ENCODE measurements around the gene SFT2D3.

SFT2D3 gene

DNA sequence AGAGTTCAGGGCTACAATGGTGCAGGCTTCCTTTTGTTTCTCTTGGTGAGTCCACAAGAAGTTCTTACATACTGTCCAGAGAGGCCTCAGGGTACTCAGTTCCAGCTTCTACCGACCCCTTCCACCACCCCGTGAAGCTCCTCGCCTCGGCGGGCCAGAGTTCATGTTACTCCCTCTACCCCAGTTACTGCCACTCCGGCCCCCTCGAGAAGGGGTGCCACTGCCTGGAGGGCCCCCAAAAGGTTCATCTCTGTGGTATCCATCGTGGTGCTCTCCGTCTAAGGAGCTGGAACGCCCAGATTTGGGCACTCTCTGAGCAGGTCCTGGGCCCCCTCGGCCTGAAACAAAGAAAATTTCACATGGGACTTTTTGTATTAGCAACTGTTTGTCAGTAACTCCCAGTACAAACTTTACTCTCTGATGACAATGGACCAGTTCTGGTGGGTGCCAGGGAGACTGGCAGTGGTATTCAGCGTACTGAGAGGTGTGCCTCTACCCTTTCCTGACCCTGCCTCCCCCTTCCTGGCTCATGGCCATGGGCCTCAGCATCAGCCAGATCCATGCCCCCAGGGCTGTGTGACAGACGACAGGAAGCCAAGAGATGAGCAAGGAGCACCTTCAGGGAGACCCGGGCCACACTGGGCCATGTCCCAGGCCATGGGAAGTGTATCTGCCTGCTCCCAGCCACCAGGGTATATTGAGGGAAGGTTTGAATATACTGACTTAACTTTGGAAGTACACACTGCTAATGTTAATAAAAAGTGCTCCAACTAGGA is 5.1 kb downstream of the SFT2D3 start:
- DNase-seq (ENCODE audit: low read depth in 1 of 2, low spot score in 1 of 2) = no peak

DNA sequence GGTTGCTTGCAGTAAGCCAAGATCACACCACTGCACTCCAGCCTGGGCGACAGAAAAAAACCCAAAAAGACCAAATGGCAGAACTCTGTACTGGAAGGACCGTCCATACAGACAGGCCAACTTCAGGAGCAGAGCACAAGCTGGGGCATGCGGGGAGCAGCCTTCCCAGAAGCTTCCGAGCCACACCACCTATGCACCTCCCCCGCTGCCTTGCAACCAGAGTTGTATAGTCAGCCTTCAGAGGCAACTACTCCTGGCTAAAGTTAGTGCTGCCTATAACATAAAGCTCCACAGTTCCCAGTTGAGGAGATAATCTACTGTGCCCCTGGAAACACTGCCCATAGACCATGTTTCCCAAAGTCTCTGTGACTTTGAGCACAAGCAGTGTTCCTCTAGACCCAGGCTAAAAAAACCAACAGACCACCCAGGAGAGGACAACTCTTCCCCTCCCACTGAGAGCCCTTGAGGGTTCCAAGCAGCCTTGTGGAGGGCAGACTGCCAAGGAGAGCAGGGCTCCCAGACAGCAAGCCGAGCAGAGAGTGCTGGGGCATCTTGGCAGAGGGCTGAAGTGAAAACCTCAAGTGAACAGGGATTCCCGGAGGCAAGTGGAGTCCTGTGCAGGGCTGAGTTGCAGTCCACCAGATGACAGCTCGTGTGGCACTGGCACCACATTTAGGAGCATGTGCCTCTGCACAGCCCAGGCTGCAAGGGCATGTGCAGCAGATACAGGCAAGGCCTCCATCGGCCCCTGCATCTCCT is 6.8 kb downstream of the SFT2D3 start:
- no peak for DNase-seq (ENCODE audit: low read depth in 1 of 2, low spot score in 1 of 2)

DNA sequence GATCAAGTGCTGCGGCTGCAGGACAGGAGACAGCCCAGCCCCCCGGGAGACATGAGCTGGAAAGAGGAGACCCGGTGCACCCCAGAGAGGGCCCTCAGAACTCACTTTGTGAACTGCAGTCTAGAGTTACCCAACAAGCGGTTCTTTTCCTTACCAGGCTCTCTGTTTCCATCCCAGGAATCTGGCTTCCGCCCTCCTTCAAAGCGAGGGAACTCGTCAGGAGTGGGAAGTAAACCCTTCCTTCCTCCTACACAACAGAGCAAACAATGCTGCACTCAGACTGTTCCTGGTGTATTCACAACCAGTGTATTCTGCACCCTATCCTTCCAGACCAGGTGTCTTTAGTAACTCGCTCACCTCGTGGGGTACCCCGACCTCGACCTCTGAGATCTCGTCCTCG is 8.0 kb downstream of the SFT2D3 start:
- DNase-seq (ENCODE audit: low read depth in 1 of 2, low spot score in 1 of 2) = no peak

DNA sequence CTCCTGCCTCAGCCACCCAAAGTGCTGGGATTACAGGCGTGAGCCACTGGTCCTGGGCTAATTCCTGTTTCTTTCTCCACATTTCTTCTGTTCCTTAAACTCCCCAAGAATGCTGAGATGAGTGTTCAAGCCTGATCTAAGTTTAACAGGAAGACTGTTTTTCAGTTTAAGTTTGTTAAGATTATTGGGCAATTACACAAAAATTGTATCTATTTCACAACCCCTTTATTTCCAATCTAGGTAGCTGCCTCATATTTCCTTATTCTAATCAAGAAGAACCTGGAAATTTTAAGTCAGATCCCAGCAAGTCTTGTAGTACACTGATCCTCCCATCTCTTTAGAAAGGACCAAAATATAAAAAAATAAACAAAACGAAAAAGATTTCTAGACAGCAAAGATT is 11.7 kb downstream of the SFT2D3 start:
- DNase-seq (ENCODE audit: low read depth in 1 of 2, low spot score in 1 of 2) = no peak

DNA sequence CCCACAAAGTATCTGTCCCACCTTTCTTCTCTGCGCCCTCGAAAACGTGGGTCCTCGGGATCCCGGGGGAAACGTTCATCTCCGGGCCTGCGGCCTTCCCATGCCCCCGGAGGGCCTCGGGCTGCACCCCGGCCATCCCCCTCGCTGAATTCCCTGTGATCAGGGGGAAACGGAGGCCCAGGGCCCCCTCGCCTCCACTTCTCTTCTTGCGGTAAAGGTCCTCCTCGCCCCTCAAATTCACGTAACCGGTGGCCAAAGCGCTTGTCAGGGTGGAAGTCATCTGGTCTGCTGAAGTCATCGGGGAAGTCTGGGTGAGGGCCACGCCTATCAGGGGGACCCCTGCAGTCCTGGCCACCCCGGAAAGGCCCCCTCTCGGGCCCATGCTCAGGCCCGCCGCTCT is 12.3 kb downstream of the SFT2D3 start:
- DNase-seq (ENCODE audit: low read depth in 1 of 2, low spot score in 1 of 2) = no peak

DNA sequence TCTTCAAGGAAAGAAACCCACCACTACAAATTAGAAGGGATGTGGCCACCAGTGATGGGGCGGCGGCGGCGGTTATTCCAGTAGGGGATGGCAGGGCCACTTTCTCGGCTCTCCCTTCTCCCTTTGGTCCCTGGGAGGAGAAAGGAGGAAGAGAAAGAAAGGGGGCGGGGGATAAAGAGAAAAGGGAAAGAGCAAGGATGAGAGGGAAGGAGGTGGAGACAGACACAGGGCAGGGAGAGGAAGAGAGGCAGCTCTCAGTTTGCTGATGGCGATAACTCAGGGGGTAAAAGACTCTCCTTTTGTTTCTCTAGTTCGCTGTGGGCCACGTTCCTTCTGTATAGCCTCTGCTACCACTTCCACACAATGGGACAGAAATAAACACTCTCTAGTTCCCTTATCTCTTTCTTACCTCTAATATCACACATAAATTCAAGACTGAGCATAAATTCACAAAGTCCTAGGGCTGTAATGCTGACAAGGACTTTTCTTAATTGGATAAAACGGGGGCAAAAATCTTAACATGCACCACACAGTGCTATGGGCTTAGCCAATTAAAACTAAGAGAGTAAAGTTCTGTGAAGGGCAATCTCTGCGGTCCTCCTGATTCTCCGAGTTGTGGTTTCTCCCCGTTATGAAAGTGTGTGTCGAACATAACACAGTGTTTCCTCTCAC is 14.6 kb downstream of the SFT2D3 start:
- no peak for DNase-seq (ENCODE audit: low read depth in 1 of 2, low spot score in 1 of 2)

DNA sequence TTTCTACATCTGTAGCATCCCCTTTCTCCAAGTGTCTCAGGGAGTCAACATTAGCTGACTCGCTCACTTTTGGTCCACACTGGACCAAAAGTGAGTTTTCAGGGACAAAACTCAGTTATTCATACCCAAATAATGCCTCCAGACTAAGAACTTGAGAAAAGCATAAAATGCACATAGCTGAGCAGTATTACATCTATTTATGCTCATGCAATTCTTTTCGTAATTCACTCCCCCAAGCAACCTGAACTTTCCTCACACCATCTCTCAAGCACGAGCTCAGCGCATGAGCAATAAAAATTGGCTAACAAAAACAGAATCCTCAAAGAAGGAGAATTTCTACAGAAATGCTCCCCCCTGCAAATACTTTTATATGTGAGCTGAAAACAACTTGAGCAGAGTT is 17.0 kb downstream of the SFT2D3 start:
- DNase-seq (ENCODE audit: low read depth in 1 of 2, low spot score in 1 of 2) = no peak

DNA sequence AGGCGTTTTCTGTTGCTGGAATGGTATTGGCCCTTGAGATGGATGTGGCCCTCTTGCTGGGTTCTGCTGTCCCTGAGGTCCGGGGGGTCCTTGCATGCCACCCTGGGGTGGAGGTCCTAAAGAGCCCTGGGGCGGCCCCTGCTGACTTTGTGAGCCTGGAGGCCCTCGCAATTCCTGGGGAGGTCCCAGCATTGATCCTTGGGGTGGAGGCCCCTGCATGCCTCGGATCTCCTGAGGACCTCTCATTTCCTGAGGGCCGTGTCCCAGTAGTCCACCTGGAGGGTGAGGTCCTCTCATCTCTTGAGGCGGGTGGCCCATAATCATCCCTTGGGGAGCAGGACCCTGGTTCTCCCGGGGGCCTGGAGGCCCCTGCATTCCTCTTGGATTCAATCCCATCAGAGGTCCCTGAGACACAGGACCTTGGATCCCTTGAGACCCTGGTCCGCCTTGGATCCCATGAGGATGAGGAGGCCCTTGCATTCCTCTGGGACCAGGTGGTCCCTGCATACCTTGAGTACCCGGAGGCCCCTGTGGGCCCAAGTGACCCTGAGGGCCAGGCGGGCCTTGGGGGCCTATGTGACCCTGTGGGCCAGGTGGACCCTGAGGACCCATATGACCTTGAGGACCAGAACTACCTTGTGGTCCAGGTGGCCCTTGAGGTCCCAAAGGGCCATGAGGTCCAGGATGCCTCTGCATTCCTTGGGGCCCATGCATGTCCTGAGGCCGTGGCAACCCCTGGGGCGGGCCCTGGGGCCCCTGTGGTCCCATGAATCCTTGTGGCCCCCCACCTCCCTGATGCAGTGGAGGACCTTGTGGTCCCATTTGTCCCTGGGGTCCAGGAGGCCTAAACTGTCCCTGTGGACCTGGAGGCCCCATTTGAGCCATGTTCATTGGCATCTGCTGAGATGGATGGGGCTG is 18.3 kb downstream of the SFT2D3 start:
- no peak for DNase-seq (ENCODE audit: low read depth in 1 of 2, low spot score in 1 of 2)

DNA sequence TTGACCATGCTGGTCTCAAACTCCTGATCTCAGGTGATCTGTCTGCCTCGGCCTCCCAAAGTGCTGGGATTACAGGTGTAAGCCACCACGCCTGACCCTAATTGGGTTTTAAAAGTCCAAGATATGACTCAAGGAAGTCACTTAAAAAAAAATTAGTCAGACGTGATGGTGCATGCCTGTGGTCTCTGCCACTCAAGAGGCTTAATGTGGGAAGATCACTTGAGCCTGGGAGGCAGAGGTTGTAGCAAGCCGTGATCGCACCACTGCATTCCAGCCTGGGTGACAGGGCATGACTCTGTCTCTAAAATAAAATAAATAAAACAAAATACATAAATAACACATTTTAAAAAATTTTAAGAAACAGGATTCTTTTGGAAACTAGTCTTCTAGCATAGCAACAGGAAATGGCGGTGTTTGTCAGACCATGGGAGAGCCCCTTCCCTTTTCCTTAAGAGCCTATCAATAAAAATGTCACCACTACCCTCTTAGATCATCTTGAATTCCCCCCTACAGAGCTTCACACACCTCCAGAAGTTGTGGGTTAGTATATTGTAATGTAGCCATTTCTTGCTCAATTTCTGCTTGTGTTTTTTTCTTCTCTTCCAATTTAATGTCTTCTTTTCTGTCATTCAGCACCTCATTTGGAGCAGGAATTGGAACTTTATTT is 20.1 kb downstream of the SFT2D3 start:
- no peak for DNase-seq (ENCODE audit: low read depth in 1 of 2, low spot score in 1 of 2)

DNA sequence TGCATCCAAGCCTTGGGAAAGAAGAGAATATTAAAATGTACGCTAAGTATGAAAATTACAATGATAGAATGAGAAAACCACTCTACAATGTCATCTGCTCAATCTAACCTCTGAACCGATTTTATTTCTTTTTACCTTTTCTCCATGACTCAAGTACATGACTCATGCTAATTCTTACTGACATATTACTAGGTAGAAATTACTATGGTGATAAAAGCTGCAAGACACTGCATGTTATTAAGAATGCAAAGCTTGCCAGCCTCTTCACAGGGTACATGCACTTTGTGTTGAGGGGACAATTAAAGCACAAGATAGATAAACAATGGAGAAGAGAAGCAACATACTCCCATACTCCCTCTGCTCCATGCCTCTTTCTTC is 20.7 kb downstream of the SFT2D3 start:
- no peak for DNase-seq (ENCODE audit: low read depth in 1 of 2, low spot score in 1 of 2)

DNA sequence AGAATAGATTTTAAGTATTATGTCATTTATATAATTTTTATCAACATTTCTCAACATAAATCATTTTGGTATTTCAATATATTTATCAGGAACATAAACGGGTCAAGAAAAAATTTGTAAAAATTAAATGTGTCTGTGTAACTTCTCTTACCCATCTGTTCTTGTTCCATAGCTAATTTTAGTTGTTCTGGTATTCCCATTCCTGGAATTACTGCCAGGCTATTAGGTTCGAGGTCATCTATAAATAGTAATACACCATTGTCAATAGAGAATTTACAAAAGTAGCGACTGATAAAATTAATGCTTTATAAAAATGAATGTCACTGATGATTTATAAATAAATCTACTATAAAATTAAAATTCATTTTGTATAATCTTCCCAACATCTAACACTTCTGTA is 21.5 kb downstream of the SFT2D3 start:
- DNase-seq (ENCODE audit: low read depth in 1 of 2, low spot score in 1 of 2) = no peak

DNA sequence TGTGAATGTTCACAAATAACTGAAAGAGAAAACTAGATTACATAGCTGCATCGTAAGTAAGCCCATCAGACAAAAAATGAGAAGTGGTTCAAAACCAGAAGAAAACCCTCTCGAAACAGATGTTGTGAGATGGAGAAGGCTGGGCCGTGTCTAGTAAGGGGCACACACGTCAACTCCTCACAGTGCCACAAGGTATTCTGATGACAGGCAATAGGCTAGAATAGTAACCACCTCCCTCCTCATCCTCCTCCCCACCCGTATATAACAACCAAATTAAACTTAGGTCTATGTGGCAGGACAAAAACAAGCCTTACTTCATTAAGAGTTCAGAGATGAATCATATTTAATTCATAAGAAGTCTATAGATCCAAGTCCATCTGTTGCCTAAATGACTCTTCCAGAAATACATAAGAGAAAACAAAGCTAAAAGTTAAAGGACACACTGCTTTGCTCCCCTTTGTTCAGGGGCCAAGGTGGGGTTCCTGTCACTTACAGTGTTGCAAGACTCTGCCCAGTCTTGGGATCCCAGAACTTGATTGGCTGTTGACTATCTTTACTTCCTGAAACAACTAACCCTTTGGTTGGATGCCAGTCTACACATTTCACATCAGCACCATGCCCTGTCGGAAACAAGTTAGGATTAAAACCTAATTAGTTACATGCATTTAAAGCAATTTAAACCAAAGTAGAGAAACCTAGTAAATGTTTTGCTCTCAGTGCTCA is 25.0 kb downstream of the SFT2D3 start:
- no peak for DNase-seq (ENCODE audit: low read depth in 1 of 2, low spot score in 1 of 2)

DNA sequence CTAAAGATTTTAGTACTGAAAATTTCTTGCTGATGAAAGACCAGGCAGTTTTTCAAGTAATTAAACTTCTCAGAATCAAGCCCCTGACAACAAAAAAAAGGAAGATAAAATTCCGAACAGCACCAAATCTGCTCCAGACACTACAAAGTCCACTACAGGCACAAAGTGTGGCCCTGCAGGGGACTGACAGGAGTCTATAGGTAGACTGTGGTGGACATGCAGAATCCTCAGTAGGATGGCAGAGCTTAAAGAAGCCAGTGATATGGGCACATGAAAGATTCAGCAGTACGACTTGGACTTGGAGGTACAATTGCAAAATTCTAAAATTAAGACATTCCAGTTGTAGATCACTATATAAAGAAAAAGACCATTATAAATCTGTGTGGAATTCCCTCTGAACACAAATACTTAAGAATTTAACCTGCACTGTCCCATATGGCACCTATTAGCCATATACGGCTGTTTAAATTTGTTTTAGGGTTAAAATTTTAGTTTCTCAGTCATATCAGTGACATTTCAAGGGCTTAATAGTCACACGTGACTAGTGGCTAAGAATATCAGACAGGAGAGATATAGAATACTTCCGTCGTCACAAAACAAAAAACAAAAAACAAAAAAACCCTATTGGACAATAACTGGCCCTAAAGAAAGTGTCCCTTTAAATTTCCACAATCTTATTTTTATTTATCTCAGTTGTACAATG is 32.0 kb downstream of the SFT2D3 start:
- DNase-seq (ENCODE audit: low read depth in 1 of 2, low spot score in 1 of 2) = no peak

DNA sequence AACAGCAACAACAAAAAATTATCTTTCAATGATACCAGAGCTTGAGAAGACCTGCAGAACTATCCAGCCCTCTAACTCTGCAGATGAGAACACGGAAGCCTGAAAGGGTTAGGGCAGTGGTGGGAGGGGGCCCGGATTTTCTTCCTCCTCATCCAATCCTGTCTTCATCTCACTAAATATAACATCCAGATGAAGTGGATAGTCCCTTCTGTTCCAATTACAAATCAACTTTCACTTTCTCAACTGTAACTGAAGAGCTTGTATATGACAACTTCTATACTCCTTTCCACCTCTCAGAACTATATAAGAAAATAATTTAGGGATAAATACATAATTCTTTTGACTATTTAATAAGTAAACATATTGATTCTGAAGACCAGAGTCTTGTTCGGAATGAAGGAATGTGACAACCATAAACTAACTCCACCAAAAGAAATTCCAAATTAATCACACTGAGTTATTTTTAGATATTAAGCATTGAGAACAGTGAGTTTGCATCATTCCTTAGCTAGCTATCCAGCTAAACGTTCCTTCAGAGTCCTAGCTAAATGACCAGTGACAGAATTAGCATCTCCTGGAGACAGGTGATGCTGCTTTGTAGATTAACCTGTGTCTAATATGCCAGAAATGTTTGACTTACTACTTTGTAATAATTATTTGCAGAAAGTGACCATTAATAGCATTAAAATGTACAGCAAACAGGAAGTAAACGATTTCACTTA is 32.7 kb downstream of the SFT2D3 start:
- DNase-seq (ENCODE audit: low read depth in 1 of 2, low spot score in 1 of 2) = no peak

DNA sequence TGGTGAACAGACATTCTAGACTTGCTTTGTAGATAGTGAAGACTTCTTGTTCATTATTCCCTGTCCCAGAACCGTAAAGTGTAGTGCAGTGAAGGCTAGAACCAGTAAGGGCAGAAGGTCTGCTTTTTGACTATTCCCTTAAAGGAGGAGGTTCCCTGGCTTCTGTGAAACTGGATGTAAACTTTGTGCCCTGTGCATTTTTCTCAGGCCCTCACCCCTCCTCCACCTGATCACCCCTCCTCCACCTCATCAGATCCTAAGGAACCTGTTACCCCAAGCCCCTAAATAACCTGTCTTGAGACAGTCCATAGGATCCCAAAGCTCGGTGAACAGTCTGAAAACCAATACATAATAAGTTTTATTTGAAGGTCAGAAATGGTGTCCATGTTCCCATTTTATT is 33.7 kb downstream of the SFT2D3 start:
- DNase-seq (ENCODE audit: low read depth in 1 of 2, low spot score in 1 of 2) = no peak

DNA sequence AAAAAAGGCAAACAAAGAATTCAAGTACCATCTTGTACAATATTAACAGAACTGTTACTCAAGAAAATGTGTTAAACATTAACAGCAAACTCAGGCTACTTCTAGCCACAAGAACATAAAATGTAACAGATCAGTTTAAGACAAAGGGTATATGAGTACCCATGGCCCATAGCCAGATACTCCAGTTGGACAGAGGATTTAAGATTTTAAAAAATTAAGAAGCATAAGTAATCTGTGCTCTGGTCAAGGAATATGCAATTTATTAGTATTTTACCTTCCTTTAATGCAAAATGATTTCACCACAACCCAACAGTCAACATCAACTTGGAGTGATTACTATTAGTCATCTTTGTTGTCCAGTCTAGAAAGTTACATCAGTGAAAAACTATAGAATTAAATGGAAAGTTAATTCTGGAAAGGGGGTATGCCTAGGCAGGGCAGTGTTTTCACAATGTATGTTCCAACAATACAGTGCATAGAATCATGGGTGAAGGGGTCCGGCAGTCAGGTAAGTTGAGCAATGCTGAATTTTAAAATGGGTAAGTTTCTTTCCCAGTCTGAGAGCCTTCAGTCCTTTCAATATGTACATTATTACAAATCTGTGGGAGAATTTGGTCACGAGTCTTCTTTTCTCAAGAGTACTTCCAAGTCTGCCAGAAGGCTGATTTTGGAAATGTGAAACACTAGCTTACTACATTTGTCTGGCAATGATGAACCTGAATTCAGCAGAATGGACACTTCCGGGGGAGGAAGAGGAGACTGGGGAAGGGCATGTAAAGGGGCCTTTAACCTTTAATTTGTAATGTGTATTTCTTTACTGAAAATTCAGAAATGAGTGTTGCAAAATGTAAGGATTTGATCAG is 34.5 kb downstream of the SFT2D3 start:
- no peak for DNase-seq (ENCODE audit: low read depth in 1 of 2, low spot score in 1 of 2)

DNA sequence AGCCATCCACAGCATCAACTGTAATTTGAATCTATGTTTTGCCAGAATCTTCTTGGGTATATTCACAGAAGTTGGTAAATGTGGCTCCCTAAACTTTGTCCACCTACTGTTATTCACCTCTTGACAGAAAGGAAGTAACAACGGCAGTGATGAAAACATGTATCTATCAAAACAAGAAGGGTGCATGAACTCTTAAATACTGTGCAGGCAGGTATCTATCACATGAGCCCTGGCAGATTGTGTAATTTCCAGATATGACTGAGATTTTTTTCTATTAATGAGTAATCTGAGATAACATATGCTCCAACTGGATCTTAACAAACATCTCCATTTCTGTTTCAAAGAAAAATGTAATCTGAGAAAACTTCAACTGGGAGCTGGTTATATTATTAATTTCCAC is 36.6 kb downstream of the SFT2D3 start:
- DNase-seq (ENCODE audit: low read depth in 1 of 2, low spot score in 1 of 2) = no peak

DNA sequence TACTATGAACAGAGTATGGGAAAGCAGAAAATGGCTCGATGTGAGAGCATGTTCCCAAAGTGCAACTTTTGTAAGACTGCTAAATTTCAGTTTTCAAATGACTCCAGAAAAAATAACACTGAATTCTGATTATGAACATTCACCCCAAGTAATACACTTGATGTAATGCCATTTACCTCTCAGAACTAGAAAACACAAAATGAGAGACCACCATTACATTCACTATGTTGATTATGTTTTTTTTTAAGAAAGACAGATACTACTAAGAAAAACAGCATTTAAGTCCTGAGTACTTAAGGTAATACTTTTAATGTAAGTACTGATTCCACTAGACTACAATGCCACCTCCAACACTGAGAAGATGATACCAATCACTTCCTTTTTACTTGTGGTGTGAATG is 38.5 kb downstream of the SFT2D3 start:
- no peak for DNase-seq (ENCODE audit: low read depth in 1 of 2, low spot score in 1 of 2)
